ENCODE data around the gene ANXA2R.

- no peak for TF ChIP-seq CTCF (IDR thresholded peaks at IDR 0.05 in 8 of 11, conservative IDR thresholded peaks at IDR 0.05 in 3 of 11)
- no peak for TF ChIP-seq POLR2AphosphoS5 (IDR thresholded peaks at IDR 0.05)
- no peak for TF ChIP-seq POLR2A (IDR thresholded peaks at IDR 0.05)
These were observed 5.1 kb upstream of the ANXA2R start for GRCh38 chr5:43045236-43045635.

Data from spleen (tissue), 7 donors.